Endodermal cell (in vitro differentiated cells): ENCODE data around the gene ERVMER34-1. TPM values are rescaled to one million over a fixed set of nuclear protein-coding genes. Genes with fewer than 3 reads are reported as not detected.
A peak's percentile ranks its signal among the peaks of the same experiment; 100 is the strongest.

Experiments used
- DNase-seq: peaks from one replicate; pipeline ENCODE4 v3.0.0-alpha.2; 2017
- H3K27ac ChIP-seq: 2 replicates; pipeline ENCODE4 v1.5.1; 2013; ENCODE audit warnings: mild to moderate bottlenecking, low read depth, low read length, moderate library complexity
- H3K27me3 ChIP-seq: 2 replicates; pipeline ENCODE4 v1.6.1; 2013; ENCODE audit warnings: mild to moderate bottlenecking, low read length, moderate library complexity; ENCODE audit not compliant: insufficient read depth, control insufficient read depth, poor library complexity, severe bottlenecking
- H3K36me3 ChIP-seq: 2 replicates; pipeline ENCODE4 v1.7.0; 2013; ENCODE audit warnings: mild to moderate bottlenecking, low read length, moderate library complexity; ENCODE audit not compliant: control insufficient read depth, insufficient read depth
- H3K4me1 ChIP-seq: one replicate; pipeline ENCODE4 v1.7.0; 2013; ENCODE audit warnings: low read length; ENCODE audit not compliant: control insufficient read depth, insufficient read depth
- H3K4me3 ChIP-seq: 2 replicates; pipeline ENCODE4 v1.5.1; 2013; ENCODE audit warnings: mild to moderate bottlenecking, low read length, moderate library complexity
- H3K9ac ChIP-seq: 2 replicates; pipeline ENCODE4 v1.6.1; 2013; ENCODE audit warnings: mild to moderate bottlenecking, low read length, moderate library complexity; ENCODE audit not compliant: poor library complexity, severe bottlenecking; ENCODE audit errors: extremely low read depth
- H3K9me3 ChIP-seq: 2 replicates; pipeline ENCODE4 v1.6.1; 2013; ENCODE audit warnings: mild to moderate bottlenecking, low read length, moderate library complexity; ENCODE audit not compliant: control insufficient read depth
- H3K27ac Mint-ChIP-seq: 2 replicates; pipeline ENCODE4 v1.8.0; 2020; ENCODE audit warnings: mixed read lengths
- H3K27me3 Mint-ChIP-seq: 2 replicates; pipeline ENCODE4 v1.8.0; 2021; ENCODE audit warnings: mild to moderate bottlenecking, mixed read lengths; ENCODE audit not compliant: insufficient read depth
- H3K36me3 Mint-ChIP-seq: 2 replicates; pipeline ENCODE4 v1.8.0; 2020; ENCODE audit warnings: low read depth, mixed read lengths
- H3K4me1 Mint-ChIP-seq: 2 replicates; pipeline ENCODE4 v1.8.0; 2020; ENCODE audit warnings: mixed read lengths
- H3K4me3 Mint-ChIP-seq: 2 replicates; pipeline ENCODE4 v1.8.0; 2020; ENCODE audit warnings: mild to moderate bottlenecking, moderate library complexity, mixed read lengths
- H3K9me3 Mint-ChIP-seq: 2 replicates; pipeline ENCODE4 v1.8.0; 2020; ENCODE audit warnings: mild to moderate bottlenecking, mixed read lengths
- WGBS, 2 experiments: methylation state at CpG; one replicate each; pipeline versions ENCODE4 v1.1.5 to v1.1.7; 2013; ENCODE audit warnings: missing lambda C conversion rate in 2 of 2, mixed read lengths in 1 of 2; ENCODE audit not compliant: insufficient coverage in 1 of 2, insufficient read length in 1 of 2; 5-methylcytosine and 5-hydroxymethylcytosine counted together
- total RNA-seq, 2 donors: library from RNA; stranded (reverse); fragmentation: NEBNext Ultra II Directional in 1 of 2; extraction: Animal tissue kit (Norgen Biotek cat#: 25700) in 1 of 2; gene quantifications; 2 replicates in 1 of 2; 3 replicates in 1 of 2; pipeline ENCODE4 v1.2.1, GENCODE V29; 2021
- TF ChIP-seq, protein P1 (sequence below): fragments of 200-600 bp; sonication (generic); conservative IDR thresholded peaks from 2 replicates; pipeline ENCODE4 v1.5.0; 2021; ENCODE audit warnings: antibody characterized with exemption, mild to moderate bottlenecking

The ERVMER34-1 gene
- total RNA-seq, 2 donors from 2014 or later: 3.1 to 4.9 TPM

DNA sequence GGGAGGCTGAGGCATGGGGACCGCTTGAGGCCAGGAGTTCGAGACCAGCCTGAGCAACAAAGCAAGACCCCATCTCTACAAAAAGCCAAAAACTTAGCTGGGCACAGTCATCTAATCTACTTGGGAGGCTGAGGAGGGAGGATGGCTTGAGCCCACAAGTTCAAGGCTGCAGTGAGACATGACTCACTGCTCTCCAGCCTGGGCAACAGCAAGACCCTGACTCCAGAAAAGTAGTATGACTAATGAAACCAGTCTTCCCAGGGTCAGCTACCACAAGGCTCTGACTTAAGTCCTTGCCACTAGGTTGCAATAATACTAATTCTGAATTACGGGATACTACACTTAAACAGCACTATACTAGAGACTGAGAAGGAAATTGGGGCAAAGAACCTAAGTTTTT is 33.1 kb downstream of the ERVMER34-1 start:
- Histone ChIP-seq H3K36me3 (peaks cover 55% of the 10 kb centered on the region), H3K4me3 (no peak overlapping the region), H3K27ac (no peak overlapping the region), H3K9ac (no peak overlapping the region), H3K9me3 (no peaks in the 10 kb centered on the region), H3K4me1 (peaks cover 7% of the 10 kb centered on the region), H3K27me3 (no peaks in the 10 kb centered on the region)
- Mint-ChIP-seq H3K27me3 (no peaks in the 10 kb centered on the region), H3K36me3 (peaks cover 56% of the 10 kb centered on the region), H3K27ac (no peak overlapping the region), H3K4me1 (peaks cover 26% of the 10 kb centered on the region), H3K4me3 (no peak overlapping the region), H3K9me3 (no peaks in the 10 kb centered on the region)
- DNase-seq: no peak
- 100% methylated on average over 3 of the region's 3 CpGs; no CpG with 5 or more reads in 1 of the 2 experiments for WGBS, 2 experiments
- TF ChIP-seq, protein P1, sequence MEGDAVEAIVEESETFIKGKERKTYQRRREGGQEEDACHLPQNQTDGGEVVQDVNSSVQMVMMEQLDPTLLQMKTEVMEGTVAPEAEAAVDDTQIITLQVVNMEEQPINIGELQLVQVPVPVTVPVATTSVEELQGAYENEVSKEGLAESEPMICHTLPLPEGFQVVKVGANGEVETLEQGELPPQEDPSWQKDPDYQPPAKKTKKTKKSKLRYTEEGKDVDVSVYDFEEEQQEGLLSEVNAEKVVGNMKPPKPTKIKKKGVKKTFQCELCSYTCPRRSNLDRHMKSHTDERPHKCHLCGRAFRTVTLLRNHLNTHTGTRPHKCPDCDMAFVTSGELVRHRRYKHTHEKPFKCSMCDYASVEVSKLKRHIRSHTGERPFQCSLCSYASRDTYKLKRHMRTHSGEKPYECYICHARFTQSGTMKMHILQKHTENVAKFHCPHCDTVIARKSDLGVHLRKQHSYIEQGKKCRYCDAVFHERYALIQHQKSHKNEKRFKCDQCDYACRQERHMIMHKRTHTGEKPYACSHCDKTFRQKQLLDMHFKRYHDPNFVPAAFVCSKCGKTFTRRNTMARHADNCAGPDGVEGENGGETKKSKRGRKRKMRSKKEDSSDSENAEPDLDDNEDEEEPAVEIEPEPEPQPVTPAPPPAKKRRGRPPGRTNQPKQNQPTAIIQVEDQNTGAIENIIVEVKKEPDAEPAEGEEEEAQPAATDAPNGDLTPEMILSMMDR: no peak

DNA sequence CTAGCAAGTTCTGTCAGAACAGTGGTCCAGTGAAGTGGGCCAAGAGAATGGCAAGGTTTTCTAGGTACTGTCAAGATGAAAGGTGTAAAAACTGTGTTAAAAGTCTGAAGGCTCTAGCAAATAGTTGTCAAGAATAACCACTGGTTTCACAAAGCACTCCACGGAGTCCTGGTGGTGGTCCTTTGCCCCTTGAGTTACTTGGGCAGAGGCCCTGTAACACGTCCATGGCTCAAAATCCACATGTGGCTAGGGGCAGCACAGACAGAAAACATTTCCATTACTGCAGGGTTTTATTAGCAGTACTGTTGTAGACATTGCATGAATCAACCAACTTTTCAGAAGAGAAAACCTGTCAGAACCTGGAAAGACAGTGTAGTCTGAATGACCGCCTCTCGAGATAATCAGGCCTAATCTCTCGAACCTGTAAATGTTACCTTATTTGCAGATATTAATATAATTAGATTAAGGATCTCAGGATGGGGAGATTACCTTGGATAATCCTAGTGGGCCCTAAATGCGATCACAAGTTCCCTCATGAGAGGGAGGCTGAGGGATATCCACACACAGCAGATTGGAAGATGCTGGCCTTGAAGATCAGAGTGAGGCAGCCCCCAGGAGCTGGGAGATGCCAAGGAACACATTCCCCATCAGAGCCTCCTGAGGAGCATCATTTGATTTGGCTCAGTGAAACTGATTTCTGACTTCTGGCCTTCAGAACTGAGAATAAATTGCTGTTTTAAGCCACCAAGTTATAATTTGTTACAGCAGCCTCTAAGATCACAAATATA is 34.7 kb downstream of the ERVMER34-1 start:
- H3K4me3 ChIP-seq: no peak overlapping the region
- no peak overlapping the region for H3K27ac ChIP-seq
- DNase-seq: no peak
- peaks cover 55% of the 10 kb centered on the region for H3K36me3 ChIP-seq
- no peaks in the 10 kb centered on the region for H3K27me3 ChIP-seq
- Mint-ChIP-seq H3K9me3 (no peaks in the 10 kb centered on the region), H3K4me3 (no peak overlapping the region), H3K36me3 (peaks cover 58% of the 10 kb centered on the region), H3K4me1 (peaks cover 22% of the 10 kb centered on the region), H3K27me3 (no peaks in the 10 kb centered on the region), H3K27ac (no peak overlapping the region)
- 89 to 100% methylated on average over 2 to 6 of the region's 6 CpGs for WGBS, 2 experiments
- H3K9ac ChIP-seq: no peak overlapping the region
- no peaks in the 10 kb centered on the region for H3K9me3 ChIP-seq
- TF ChIP-seq, protein P1: no peak
- H3K4me1 ChIP-seq: peaks cover 7% of the 10 kb centered on the region

GRCh38 chr4:52715914-52716313 is 35.3 kb downstream of the ERVMER34-1 start:
- Mint-ChIP-seq H3K27ac (no peak overlapping the region), H3K4me1 (peaks cover 22% of the 10 kb centered on the region), H3K27me3 (peaks cover 1% of the 10 kb centered on the region), H3K9me3 (no peaks in the 10 kb centered on the region), H3K4me3 (no peak overlapping the region), H3K36me3 (peaks cover 56% of the 10 kb centered on the region)
- Histone ChIP-seq H3K27me3 (no peaks in the 10 kb centered on the region), H3K4me3 (peak overlapping the region; percentile 91), H3K27ac (no peak overlapping the region), H3K36me3 (peaks cover 52% of the 10 kb centered on the region), H3K9ac (no peak overlapping the region), H3K9me3 (no peaks in the 10 kb centered on the region), H3K4me1 (peaks cover 7% of the 10 kb centered on the region)
- TF ChIP-seq, protein P1: no peak
- DNase-seq: no peak
- WGBS, 2 experiments: 94% methylated on average over 2 of the region's 3 CpGs; no CpG with 5 or more reads in 1 of the 2 experiments
